Type B pancreatic cell (in vitro differentiated cells): ENCODE measurements around the gene S100A13. TPM values are rescaled to one million over a fixed set of nuclear protein-coding genes. Genes with fewer than 3 reads are reported as not detected.
"Not testable (repeated sequence)": the region's sequence is repeated elsewhere in the genome, so short reads cannot be mapped to it uniquely, and the experiment has no call there.

Source experiments
- DNase-seq: peaks from one replicate; pipeline ENCODE4 v3.0.0; 2021; ENCODE audit warnings: mixed read lengths; ENCODE audit not compliant: unreplicated experiment; ENCODE audit errors: extremely low spot score
- H3K27ac Mint-ChIP-seq: 2 replicates; pipeline ENCODE4 v1.8.0; 2021; ENCODE audit warnings: mild to moderate bottlenecking, mixed read lengths
- H3K27me3 Mint-ChIP-seq: 2 replicates; pipeline ENCODE4 v1.8.0; 2021; ENCODE audit warnings: mixed read lengths
- H3K36me3 Mint-ChIP-seq: 2 replicates; pipeline ENCODE4 v1.8.0; 2021; ENCODE audit warnings: mixed read lengths
- H3K4me1 Mint-ChIP-seq: one replicate; pipeline ENCODE4 v1.8.0; 2021; ENCODE audit warnings: mixed read lengths; ENCODE audit not compliant: unreplicated experiment
- H3K4me3 Mint-ChIP-seq: 2 replicates; pipeline ENCODE4 v1.8.0; 2021; ENCODE audit warnings: mild to moderate bottlenecking, mixed read lengths
- H3K9me3 Mint-ChIP-seq: 2 replicates; pipeline ENCODE4 v1.8.0; 2021; ENCODE audit warnings: mixed read lengths
- total RNA-seq: library from RNA; stranded (reverse); gene quantifications from 2 replicates; pipeline ENCODE4 v1.2.1, GENCODE V29; 2021; ENCODE audit warnings: low replicate concordance
- TF ChIP-seq, protein P1 (sequence below): fragments of 200-600 bp; sonication (generic); conservative IDR thresholded peaks from 2 replicates; pipeline ENCODE4 v1.5.0; 2021; ENCODE audit warnings: antibody characterized with exemption, mild to moderate bottlenecking

The S100A13 gene
- total RNA-seq, 1 donor from 2014 or later, result 58.3 TPM

GRCh38 chr1:153647346-153647714 is 20.0 kb upstream of the S100A13 start:
- peak overlapping the region; percentile 52 for H3K27ac Mint-ChIP-seq
- H3K4me3 Mint-ChIP-seq, result peak overlapping the region; percentile 23
- no peaks in the 10 kb centered on the region for H3K9me3 Mint-ChIP-seq
- TF ChIP-seq, protein P1, sequence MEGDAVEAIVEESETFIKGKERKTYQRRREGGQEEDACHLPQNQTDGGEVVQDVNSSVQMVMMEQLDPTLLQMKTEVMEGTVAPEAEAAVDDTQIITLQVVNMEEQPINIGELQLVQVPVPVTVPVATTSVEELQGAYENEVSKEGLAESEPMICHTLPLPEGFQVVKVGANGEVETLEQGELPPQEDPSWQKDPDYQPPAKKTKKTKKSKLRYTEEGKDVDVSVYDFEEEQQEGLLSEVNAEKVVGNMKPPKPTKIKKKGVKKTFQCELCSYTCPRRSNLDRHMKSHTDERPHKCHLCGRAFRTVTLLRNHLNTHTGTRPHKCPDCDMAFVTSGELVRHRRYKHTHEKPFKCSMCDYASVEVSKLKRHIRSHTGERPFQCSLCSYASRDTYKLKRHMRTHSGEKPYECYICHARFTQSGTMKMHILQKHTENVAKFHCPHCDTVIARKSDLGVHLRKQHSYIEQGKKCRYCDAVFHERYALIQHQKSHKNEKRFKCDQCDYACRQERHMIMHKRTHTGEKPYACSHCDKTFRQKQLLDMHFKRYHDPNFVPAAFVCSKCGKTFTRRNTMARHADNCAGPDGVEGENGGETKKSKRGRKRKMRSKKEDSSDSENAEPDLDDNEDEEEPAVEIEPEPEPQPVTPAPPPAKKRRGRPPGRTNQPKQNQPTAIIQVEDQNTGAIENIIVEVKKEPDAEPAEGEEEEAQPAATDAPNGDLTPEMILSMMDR, result no peak
- no peaks in the 10 kb centered on the region for H3K4me1 Mint-ChIP-seq
- H3K36me3 Mint-ChIP-seq, result peaks cover 32% of the 10 kb centered on the region
- no peaks in the 10 kb centered on the region for H3K27me3 Mint-ChIP-seq
- DNase-seq, result no peak

DNA sequence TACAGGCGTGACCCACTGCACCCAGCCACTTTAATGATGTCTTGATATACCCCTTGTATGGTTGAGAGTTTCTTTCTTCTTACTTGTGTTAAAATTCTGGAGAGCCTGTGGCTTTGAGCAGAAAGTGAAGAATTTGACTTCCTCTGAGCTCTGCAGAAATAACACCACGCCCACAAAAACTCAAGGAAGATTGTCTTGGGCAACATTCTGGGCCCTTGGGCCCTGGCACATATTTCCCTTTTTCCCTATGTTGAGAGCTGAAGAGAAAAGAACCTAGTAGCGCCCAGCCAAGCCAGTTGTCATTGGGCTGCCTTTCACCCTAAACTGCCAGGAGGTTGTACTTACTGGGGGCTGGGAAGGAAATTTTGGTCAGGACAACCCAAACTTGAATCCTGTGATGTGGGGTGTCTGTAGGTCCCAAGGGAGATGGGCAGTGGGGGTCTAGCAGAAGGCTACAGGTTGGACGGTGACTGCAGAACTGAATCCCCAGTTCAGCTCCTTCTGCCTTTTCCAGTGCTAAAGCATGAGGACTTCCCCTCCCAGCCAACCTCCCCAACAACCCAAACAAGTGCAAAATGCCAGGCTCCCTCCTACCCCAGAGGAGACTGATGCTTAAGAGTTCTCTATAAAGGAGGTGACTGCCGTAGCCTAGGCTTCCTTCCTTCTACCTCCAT is 19.5 kb upstream of the S100A13 start:
- Mint-ChIP-seq H3K27ac (no peak overlapping the region), H3K4me1 (no peaks in the 10 kb centered on the region), H3K9me3 (no peaks in the 10 kb centered on the region), H3K27me3 (no peaks in the 10 kb centered on the region), H3K4me3 (no peak overlapping the region), H3K36me3 (peaks cover 36% of the 10 kb centered on the region)
- TF ChIP-seq, protein P1, result no peak
- DNase-seq, result no peak

GRCh38 chr1:153643816-153644215 is 16.5 kb upstream of the S100A13 start:
- Mint-ChIP-seq H3K36me3 (peaks cover 44% of the 10 kb centered on the region), H3K27me3 (no peaks in the 10 kb centered on the region), H3K9me3 (no peaks in the 10 kb centered on the region), H3K27ac (no peak overlapping the region), H3K4me1 (no peaks in the 10 kb centered on the region), H3K4me3 (no peak overlapping the region)
- TF ChIP-seq, protein P1, result no peak
- no peak for DNase-seq

GRCh38 chr1:153643100-153643499 is 15.8 kb upstream of the S100A13 start:
- Mint-ChIP-seq H3K4me3 (no peak overlapping the region), H3K36me3 (peaks cover 44% of the 10 kb centered on the region), H3K27me3 (no peaks in the 10 kb centered on the region), H3K27ac (no peak overlapping the region), H3K4me1 (no peaks in the 10 kb centered on the region), H3K9me3 (no peaks in the 10 kb centered on the region)
- TF ChIP-seq, protein P1, result no peak
- DNase-seq, result no peak

DNA sequence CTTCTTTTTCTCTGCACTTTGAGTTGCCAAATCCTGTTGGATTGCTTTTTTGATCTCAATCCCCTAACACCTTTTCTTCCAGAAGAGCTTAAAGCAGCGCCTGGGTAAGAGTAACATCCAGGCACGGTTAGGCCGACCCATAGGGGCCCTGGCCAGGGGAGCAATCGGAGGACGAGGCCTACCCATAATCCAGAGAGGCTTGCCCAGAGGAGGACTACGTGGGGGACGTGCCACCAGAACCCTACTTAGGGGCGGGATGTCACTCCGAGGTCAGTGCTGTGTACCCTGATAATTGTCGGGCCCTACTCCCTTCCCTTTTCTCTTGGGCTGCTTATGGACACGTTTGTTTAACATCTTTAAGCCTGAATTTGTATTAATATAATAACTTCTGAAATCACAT is 14.9 kb upstream of the S100A13 start:
- no peak overlapping the region for H3K27ac Mint-ChIP-seq
- H3K9me3 Mint-ChIP-seq, result no peaks in the 10 kb centered on the region
- H3K36me3 Mint-ChIP-seq, result peaks cover 50% of the 10 kb centered on the region
- DNase-seq, result no peak
- H3K4me1 Mint-ChIP-seq, result peaks cover 4% of the 10 kb centered on the region
- no peaks in the 10 kb centered on the region for H3K27me3 Mint-ChIP-seq
- TF ChIP-seq, protein P1, result no peak
- no peak overlapping the region for H3K4me3 Mint-ChIP-seq

- Mint-ChIP-seq H3K4me1 (peaks cover 10% of the 10 kb centered on the region), H3K27me3 (no peaks in the 10 kb centered on the region), H3K4me3 (no peak overlapping the region), H3K27ac (peak overlapping the region; percentile 9), H3K9me3 (no peaks in the 10 kb centered on the region), H3K36me3 (peaks cover 51% of the 10 kb centered on the region)
- TF ChIP-seq, protein P1, result no peak
- DNase-seq, result no peak
Measured at GRCh38 chr1:153640861-153641260, 13.6 kb upstream of the S100A13 start.

DNA sequence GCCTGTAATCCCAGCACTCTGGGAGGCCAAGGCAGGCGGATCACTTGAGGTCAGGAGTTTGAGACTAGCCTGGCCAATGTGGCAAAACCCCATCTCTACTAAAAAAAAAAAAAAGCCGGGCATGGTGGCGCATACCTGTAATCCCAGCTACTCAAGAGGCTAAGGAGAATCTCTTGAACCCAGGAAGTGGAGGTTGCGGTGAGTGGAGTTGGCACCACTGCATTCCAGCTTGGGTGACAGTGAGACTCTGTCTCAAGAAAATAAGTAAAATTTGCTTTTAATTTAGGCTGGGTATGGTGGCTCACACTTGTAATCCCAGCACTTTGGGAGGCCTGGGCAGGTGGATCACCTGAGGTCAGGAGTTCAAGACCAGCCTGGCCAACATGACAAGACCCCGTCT is 12.9 kb upstream of the S100A13 start:
- DNase-seq, H3K4me1 Mint-ChIP-seq, H3K4me3 Mint-ChIP-seq, H3K27ac Mint-ChIP-seq, H3K9me3 Mint-ChIP-seq, H3K27me3 Mint-ChIP-seq: not testable (repeated sequence)
- peaks cover 45% of the 10 kb centered on the region for H3K36me3 Mint-ChIP-seq
